Stimulated activated CD4-positive, alpha-beta T cell treated with anti-CD3 and anti-CD28 coated beads, TNF-alpha, amount 100 ng/mL, for 24 hours (primary cell): ENCODE measurements around the gene NOP58.
"Not testable (repeated sequence)": the region's sequence is repeated elsewhere in the genome, so short reads cannot be mapped to it uniquely, and the experiment has no call there.

ENCODE experiments used
- DNase-seq, 3 experiments: peaks; one replicate each; pipeline ENCODE4 v3.0.0-alpha.2; 2020; ENCODE audit warnings: low read depth in 3 of 3

The NOP58 gene, protein sequence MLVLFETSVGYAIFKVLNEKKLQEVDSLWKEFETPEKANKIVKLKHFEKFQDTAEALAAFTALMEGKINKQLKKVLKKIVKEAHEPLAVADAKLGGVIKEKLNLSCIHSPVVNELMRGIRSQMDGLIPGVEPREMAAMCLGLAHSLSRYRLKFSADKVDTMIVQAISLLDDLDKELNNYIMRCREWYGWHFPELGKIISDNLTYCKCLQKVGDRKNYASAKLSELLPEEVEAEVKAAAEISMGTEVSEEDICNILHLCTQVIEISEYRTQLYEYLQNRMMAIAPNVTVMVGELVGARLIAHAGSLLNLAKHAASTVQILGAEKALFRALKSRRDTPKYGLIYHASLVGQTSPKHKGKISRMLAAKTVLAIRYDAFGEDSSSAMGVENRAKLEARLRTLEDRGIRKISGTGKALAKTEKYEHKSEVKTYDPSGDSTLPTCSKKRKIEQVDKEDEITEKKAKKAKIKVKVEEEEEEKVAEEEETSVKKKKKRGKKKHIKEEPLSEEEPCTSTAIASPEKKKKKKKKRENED

DNA sequence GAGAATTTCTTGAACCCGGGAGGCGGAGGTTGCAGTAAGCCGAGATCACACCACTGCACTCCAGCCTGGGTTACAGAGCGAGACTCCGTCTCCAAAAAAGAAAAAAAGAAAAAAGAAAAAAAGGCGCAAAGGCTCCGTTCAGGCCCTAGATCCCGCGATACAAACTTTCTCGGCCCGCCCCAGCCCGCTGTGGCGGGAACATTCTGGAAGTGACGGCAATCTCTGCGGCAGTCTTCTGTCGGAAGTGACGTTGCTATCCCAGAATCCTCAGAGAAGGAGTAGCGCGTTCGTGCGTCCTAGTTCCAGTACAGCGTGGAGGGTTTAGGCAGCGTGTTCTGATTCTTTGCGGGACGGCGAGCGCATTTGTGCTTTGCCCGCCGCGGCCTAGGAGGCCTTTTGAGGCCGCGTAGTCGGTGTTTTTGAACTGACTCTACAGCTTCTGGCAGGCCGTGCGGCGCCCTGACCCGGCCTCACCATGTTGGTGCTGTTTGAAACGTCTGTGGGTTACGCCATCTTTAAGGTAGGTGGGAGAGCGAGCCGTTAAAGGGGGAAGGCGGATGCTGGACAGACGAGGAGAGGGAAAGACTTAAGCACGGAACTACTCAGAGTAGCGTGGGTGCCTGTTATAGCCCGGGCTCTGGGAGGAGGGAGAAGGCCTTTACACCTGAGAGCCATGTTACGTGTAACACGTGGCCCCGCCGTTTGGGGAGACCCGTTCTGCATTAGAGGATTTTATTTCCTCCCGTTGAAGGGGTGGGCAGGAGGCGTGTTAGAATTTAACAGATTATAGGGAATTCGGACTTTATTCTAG lies at the start of gene NOP58:
TSS of gene NOP58 (plus strand) at position 297 of the 811 bp plus-strand sequence. CDS start at position 476, 179 bp downstream.
- peak; percentile 81 to 93 (median 88) for DNase-seq

DNA sequence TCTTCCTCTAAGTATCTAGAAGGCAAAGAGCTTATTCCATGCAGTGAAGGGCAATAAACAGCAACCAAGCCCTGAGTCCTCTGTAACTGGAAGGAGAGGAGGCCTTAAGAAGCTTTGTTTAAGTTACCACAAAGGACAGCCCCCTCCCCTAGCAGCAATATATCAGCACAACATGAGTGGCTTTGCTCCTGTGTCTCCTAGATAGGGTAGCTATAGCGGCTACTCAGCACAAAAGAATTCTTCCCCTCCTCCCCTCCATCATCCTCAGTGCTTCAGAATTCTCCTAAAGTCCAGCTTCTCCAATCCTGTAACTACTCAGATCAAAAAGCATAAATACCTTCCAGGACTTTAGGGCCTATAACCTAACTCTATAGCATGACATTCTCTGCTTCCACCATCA lies 43.7 kb upstream of the NOP58 start:
- DNase-seq, result no peak

DNA sequence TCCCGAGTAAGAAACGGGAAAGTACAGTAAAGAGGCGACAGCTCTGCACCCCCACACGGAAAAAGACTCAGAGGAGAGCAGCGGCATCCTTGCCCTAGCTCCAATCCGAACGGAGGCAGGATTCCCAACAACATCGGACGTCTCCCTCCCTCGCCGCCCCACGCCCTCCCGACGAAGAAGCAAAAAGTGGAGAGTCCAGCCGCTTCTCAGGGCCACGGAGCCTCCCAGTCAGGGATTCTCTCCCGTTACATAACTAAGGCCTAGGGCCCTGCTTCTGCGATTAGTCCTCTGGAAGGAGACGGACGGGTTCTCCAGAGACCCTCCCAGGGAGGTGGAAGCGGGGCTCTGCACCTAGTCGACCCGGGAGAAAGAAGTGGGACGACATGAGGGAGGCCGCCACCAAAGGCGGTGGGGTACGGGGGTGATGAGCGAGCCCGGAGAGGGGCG lies 27.8 kb upstream of the NOP58 start:
- DNase-seq, result peak in 2 of 3 experiments; percentile 1 to 7

DNA sequence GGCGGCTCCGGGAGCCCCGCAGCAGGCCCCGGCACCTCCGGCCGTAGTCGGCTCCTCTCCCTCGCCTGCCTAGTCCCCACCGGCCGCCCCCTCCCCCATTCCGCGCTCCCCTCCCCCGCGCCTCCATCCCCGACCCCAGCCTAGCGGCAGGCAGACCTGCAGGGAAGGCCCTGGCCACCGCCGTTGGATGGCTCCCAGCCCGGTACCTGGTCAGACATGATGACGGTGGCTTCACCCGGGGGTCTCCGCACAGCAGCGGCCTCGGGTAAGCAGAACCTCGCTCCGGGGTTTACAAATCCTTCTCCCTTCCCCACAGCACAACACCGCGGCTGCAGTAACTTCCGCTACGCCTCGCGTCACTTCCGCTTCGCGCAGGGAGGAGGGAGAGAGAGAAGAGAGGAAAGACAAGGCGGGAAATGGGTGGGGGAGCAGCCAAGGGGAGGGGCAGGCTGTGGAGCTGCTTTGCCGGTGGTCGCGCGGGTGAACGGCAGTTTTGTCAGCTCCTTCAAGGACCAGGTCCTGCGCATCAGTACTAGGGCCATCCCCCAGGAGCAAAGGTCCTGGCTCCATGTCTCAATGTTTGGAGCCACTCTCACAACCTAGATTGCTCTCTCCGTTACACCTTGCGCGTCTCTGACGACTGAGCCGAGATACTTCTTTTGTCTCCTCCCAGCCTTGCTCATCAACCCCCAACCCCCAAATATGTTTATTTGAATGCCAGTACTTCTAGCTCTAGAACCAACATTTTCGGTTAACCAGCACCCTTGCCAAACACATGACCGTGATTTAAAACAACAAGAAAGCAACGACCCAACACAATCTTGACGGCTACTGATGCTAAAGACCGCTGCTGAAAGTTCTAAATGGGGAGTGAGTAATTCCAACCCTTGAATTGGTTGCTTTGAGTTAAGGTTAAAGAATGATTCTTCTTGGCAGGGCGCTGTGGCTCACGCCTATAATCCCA lies 27.0 kb upstream of the NOP58 start, which contains the start of gene SUMO1:
TSS of gene SUMO1 (minus strand) at position 364 of the 964 bp plus-strand sequence. CDS start at position 218, 146 bp downstream.
- DNase-seq, result peak; percentile 84 to 90 (median 89)

DNA sequence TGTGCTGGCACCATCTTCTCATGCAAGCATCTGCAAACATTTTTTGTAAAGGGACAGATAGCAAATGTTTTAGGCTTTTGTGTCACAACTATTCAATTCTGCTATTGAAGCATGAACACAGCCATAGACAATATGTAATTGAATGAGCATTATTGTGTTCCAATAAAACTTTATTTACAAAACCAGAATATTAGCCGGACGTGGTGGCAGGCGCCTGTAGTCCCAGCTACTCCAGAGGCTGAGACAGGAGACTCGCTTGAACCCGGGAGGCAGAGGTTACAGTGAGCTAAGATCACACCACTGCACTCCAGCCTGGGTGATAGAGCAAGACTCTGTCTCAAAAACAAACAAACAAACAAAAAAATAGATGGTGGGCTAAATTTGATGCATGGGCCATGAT lies 17.9 kb upstream of the NOP58 start:
- DNase-seq, result not testable (repeated sequence)

DNA sequence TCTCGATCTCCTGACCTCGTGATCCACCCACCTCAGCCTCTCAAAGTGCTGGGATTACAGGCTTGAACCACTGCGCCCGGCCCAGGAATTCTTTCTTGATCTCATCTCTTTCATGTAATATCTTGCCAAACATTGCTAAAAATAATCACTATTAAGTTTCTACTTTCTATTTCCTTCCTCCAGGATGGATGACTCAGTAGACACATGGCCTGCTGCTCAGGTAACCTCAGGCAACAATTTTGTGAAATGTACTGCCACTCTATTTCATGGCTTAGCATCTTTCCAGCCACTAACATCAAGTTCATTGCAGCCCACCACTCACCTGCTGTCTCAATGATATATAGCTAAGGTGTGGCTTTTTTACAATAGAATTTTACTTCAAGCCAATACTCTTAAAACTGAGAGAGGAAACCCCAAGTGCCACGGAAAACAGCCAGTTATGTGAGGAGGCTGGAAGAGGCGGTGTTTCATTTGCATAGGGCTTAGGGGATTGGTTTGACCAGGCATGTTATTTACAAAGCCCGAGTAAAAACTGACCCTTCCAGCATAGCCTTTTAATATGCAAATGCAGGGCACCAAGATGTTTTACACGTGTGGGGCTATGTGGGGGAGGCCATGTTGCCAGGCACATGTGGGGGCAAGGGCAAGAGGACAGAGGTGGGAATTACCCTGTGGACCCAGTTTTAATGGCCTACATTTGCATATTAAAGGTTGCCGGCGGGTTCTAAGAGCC lies 15.9 kb upstream of the NOP58 start:
- no peak for DNase-seq

DNA sequence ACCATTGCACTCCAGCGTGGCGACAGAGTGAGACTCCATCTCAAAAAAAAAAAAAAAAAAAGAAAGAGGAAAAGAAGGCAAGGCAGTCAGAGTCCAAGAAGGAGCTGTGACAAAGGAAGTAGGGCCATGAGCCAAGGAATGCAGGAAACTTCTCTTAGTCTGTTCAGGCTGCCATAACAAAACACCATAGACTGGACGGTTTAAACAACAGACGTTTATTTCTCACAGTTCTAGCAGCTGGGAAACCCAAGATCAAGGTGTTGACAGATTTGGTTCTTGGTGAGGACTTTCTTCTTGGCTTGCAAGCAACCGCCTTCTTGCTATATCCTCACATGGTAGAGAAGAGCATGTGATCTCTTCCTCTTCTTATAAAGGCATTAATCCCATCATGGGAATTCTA lies 14.1 kb upstream of the NOP58 start:
- no peak for DNase-seq

DNA sequence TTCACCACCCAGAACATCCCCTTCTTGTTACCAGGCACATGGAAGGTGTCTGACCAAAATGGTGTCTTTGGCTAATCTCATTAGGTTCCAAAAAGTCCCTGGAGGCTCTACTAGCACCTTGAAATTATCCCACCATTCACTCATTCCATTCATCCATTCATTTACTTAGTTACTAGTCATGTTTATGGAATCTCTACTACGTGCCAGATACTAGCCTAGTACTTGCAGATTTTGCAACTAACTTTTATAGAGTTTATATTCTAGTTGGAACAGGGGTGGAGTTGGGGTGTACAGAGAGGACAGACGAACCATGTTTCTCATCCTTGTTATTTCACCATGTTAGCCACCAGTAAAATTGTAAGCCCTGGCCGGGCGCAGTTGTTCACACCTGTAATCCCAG lies 4.0 kb upstream of the NOP58 start:
- DNase-seq, result no peak

DNA sequence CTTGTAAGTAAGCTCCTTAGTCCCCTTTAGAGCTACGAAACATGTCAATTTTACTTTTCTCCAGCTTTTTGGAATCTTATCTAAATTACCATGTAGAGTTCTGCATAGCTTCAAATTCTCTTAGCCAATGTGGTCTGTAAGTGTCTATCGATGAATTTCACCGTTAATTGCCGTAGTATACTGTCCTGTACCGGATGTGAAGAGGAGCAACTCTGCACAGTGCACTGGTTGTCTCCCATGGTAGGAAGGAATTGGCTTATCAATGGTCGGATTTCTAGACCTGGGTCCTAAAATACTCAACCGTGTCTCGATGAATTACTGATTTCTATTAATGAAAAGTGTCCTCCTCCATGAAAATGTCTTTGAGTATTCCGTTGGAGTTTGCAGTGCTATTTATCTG lies 1.9 kb downstream of the NOP58 start:
- no peak for DNase-seq

DNA sequence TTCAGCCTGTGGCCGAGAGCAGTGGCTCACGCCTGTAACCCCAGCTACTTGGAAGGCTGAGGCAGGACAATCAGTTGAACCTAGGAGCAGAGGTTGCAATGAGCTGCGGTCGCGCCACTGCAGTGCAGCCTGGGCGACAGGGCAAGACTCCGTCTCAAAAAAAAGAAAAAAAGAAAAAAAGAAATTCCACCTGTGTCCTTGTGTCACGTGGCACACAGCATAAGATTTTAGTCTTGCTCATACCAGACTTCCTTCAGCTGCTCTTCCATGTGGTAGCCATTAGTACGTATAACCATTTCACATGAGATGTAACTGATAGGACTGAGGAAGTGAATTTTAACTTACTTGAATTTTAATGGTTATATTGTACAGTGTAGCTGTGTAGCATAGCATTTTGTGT lies 4.0 kb downstream of the NOP58 start:
- no peak for DNase-seq

DNA sequence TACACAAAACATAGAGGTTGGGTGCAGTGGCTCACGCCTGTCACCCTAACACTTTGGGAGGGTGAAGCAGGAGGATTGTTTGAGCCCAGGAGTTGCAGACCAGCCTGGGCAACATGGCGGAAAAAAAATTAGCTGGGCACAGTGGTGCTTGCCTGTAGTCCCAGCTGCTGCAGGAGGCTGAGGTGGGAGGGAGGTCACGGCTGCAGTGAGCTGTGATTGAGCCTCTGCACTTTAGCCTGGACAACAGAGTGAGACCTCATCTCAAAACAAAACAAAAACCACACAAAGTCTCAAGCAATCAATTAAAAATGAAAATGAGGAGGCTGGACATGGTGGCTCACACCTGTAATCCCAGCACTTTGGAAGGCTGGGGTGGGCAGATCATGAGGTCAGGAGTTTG lies 4.9 kb downstream of the NOP58 start:
- DNase-seq, result no peak

DNA sequence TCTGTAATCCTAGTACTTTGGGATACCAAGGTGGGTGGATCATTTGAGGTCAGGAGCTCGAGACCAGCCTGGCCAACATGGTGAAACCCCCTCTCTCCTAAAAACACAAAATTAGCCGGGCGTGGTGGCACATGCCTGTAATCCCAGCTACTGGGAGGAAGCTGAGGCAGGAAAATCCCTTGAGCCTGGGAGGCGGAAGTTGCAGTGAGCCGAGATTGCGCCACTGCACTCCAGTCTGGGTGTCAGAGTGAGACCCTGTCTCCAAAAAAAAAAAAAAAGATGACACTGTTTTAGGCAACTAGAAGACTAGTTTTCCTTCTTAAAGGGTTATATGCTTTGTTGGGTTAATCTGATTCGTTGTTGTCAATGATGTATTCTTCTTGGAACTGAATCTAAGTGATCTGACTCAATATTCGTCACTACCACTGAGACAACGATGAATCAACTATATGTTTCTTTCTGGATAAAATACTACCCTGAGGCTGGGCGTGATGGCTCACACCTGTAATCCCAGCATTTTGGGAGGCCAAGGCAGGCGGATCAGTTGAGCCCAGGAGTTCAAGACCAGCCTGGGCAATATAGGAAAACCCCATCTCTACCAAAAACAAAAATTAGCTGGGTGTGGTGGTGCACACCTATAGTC lies 10.6 kb downstream of the NOP58 start:
- not testable (repeated sequence) for DNase-seq

DNA sequence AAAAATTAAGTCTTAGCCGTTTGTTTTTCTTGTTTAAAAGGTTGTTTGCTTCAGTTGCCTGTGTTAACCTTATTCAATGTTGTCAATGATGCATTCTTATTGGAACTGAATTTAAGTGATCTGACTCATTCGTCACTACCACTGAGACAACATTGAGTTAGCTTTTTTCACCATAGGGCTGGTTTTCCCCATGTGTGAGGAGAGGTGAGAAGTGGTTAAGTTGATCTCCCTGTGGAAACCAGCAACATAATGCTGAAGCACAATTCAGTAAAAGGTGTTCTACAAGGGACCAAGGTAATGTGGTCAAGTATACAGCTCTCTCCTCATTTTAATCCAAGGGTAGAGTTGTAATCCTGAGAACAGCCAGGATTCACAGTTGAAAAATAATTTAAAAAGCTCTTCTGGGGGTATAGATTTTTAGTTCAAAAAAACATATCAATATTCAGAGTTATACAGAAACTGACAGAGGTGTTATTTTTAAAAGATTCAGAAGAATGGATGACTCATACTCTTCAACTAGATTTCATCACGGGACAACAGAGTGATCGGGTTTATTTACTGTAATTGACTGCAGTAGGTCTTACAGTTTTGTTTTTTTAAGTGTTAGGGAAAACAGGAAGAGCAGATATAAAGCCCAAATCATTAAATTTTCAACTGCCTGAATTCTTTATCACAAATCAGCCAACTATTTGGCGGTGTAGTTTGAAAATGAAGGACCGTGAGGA lies 12.6 kb downstream of the NOP58 start:
- DNase-seq, result no peak

DNA sequence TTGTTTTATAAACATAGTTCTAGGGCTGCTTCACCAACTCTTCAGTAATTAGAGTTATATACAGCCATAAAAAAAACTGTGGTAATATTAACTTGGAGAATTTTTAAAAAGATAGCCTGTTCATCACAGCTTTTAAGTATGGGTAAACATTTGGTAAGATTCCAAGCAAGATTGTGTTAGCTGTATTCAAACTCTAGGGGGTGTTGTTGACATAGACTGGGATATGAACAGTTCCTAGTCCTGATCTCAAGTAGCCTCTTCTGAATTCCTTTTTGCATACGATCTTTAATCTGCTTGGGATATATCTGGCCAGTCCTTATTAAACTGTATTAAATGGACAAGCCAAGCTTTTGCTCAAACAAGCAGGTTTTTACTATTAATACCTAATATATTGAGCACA lies 13.4 kb downstream of the NOP58 start:
- no peak for DNase-seq

DNA sequence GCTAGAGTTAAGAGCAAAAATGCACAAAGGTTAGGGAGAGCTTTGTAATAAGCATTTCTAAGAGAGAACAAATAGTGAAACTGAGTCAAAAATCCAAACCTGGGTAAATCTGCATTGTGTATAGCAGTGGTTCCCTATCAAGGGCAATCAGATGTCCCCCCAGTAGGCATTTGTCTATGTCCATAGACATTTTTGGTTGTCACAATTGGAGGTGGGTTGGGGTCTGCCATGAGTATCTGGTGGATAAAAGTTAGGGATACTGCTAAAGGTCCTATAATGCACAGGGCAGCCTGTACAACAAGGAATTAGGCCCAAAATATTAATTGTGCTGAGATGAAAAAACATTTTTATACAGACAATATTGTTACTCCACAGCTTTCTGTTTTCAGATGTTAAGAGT lies 21.0 kb downstream of the NOP58 start:
- DNase-seq, result no peak

DNA sequence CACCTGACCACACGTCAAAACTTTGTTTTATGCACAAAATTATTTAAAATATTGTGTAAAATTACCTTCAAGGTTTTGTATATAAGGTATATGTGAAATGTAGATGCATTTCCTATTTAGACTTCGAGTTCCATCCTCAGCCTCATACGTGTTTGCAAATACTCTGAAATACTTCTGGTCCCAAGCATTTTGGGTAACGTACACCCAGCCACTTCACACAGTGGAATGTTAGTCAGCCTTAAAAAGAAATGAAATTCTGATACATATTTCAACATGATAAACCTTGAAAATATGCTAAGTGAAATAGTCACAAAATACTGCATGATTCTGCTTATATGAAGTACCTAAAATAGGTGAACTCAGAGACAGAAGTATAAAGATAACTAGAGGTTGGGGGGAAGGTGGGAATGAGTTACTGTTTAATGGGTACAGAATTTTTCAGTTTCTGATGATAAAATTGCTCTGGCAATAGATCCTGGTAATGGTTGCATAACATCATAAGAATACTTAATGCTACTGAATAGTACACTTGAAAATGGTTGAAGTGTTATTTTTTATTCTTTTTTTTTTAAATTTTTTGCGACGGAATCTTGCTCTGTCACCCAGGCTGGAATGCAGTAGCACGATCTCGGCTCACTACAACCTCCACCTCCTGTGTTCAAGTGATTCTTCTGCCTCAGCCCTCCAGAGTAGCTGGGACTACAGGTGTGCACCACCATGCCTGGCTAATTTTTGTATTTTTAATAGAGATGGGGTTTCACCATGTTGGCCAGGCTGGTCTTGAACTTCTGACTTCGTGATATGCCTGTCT lies 24.0 kb downstream of the NOP58 start:
- DNase-seq, result no peak

DNA sequence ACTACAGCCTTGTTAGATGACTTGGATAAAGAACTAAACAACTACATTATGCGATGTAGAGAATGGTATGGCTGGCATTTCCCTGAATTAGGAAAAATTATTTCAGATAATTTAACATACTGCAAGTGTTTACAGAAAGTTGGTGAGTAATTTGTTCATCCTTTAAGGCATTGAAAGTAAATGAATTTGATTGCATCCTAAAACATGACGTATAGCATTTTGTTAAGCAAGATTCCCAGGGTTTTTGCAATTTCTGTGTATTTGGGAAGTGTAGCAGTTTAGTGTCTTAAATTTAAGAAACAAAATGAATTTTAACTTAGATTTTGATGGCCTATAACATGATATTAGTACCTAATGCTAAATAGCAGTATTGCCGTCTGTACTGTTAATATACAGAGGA lies 24.8 kb downstream of the NOP58 start:
- no peak for DNase-seq

DNA sequence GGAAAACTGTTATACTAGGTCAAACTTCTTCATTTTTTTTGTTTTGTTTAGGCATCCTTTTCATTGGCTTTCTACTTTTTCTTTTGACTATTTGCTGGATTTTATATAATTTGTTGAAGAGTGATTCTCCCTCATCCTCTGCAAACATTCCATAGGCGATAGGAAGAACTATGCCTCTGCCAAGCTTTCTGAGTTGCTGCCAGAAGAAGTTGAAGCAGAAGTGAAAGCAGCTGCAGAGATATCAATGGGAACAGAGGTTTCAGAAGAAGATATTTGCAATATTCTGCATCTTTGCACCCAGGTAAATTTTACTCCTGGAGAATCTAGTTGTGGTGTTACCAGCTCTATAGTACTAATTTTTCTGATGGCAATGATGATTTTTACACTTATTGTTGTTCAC lies 25.4 kb downstream of the NOP58 start:
- DNase-seq, result no peak

DNA sequence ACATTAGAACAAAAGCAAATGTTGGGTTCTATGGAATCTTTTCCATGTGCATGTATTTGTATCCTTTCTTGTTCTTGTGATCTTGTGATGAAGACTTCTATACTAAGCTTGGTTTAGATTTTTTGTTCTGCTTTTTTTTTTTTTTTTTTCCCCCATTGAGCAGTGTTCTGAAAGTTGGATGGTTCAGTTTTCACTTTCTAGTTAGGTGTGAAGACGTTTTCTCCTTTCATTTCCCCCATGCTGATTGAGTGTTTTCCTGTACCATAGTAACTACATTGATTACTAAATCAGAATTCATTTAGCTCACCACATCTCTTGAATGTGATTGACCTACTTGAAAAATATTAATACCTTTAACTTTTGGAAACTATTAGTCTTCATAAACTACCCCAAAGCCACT lies 34.1 kb downstream of the NOP58 start:
- DNase-seq, result no peak
